Stimulated activated CD8-positive, alpha-beta memory T cell treated with anti-CD3 and anti-CD28 coated beads, Interleukin-12 subunit alpha, Interleukin-12 subunit beta, amount 100 ng/mL, for 1 hour (primary cell): ENCODE data around the gene GFRAL.

Experiments
- DNase-seq: peaks from one replicate; pipeline ENCODE4 v3.0.0-alpha.2; 2020; ENCODE audit warnings: low read depth

GFRAL gene

DNA sequence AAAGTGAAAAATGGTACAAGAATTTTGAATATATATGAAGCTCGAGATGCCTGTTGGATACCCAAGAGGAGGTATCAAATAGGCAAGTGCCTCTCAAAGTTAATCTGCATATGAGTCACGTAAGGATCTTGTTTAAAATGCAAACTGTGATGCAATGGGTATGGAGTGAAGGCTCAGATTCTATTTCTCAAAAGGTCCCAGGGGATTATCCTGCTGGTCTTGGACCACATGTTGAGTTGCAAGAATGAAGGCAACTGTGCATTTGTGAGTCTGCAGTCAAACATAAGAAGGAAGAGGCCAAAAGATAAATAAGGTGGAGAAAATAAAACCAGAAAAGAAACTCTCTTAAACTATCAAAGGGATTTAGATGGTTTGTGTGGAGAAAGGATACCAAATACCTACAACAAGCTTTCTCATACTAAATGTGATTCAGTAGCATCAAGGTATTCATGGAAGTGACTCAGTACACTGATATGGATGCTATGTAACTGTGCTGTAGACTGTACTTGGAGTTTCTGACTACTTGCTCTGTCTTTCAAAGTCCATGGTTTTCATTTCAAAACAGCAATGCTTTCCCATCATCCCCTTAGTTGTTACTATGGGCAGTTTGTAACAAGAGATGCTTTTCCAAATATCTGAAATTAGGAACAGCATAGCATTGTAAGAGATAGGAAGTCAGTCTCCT lies 106.3 kb downstream of the GFRAL start:
- no peak for DNase-seq

- DNase-seq, result no peak
Measured at GRCh38 chr6:55437141-55437540, 109.9 kb downstream of the GFRAL start.

- no peak for DNase-seq
Measured at GRCh38 chr6:55438203-55438602, 110.9 kb downstream of the GFRAL start.

GRCh38 chr6:55443238-55444134 lies 116.2 kb downstream of the GFRAL start:
- DNase-seq, result no peak

DNA sequence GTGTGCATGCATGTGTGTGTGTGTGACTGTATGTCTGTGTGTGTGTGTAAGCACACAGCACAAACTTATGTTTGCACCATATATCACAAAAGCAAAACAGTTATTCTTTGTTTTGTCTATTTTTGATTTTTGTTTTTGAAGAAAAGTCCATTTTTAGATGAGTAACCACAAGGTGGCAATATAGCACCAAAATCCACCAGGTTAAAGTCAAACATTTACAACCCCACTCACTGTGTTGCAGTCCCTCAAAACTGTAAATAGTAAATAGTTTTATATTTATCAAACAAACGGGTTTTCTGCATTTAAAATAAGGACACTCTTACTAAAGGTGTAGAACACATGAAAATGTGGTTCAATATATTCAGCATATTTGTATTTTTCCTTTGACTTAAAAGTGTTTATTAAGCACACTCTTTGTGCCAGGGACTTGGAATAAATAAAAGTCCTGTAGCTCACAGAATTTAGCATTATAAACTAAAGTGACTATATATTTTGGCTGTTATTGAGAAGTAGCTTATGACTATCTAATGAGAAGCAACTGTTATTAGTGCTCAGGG lies 118.5 kb downstream of the GFRAL start:
- no peak for DNase-seq

DNA sequence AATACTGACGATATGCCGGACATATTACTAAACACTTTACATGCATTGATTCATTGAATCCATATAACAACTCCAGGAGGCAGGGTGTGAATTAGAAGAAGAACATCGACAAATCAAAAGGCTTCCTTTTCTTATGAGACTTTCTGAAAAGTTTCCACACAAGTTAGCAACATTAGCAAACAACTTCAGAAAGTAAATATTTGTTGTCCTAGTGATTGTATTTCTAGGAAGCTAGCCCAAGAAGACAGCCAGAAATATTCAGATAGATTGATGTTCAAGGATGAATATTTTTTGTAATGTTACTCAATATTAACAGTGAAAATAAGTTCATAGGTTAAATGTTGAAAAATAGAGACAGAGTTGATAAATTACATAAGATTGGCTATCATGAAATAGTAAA lies 120.6 kb downstream of the GFRAL start:
- no peak for DNase-seq

DNA sequence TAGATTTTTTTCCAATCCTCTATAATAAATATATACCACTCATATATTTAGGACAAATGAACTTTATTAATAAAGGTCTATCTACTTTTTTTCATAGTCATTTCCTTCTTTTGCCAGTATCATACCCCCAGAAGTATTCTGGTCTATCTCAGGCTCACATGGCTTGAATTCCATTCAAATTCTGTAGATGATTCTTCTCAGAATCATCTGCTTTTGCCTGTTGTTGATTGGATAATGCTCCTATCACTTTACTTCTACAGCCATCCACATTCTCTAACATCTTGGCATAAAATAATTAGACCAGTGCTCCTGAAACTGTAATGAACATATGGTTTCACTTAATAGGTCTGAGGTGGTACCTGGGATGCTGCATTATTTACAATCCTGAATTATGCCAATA lies 121.2 kb downstream of the GFRAL start:
- DNase-seq, result no peak

DNA sequence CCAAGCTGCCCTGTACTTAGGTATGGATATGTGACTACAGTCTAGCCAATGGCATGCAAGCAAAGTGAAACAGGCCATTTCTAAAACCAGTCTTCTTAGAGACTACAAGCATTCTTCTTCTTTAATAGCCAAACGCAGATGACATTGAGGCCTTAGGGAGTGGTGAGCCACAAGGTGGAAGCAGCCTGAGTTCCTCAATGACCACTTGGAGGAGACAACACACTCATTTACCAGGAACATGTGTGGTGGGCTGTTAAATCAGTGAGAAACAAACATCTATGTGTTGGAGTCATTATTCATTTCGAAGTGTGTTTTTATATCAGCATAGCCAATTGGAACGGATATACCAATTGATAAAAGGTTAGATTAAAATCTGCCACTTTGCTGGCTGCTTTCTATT lies 122.0 kb downstream of the GFRAL start:
- no peak for DNase-seq

DNA sequence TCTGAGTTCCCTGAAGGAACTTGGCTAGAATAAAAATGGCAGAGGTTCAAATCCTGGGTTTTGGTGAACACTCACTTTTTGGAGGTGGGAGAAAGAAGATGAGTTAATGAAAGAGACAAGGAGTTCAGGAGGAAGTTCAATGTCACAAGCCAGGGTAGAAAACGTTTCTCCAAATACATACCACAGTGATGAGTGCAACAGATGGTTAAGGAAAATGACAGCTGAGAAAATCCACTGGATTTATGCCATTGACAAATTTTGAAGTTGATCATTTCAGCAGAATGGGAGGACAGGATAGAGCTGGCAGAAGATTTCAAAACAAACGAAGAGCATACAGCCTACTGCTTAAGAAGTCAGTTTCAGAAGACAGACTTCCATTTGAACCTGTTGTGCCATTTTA lies 122.7 kb downstream of the GFRAL start:
- no peak for DNase-seq
